ENCODE measurements around the gene MYO1F.
A peak's percentile ranks its signal among the peaks of the same experiment; 100 is the strongest.

GRCh38 chr19:8511573-8512101, 65.6 kb downstream of the MYO1F start:
- TF ChIP-seq POLR2A (IDR thresholded peaks at IDR 0.05) (no peak), CTCF (IDR thresholded peaks at IDR 0.05) (peak in 1 of 6 experiments; percentile 16)
